GM10248 (cell line): ENCODE results near the gene CCN5.
"Not testable (repeated sequence)": the region's sequence is repeated elsewhere in the genome, so short reads cannot be mapped to it uniquely, and the experiment has no call there.

Source experiments
- CTCF ChIA-PET: fragments of 300-600 bp; sonication (Branson Sonifier 250); formaldehyde crosslinking; extraction: SDS; loops from one replicate; lab custom pipeline; 2021; ENCODE audit warnings: antibody characterized with exemption; lab: Yijun Ruan, JAX
- POLR2A ChIA-PET: fragments of 350-650 bp; sonication (Branson Sonifier 250); formaldehyde crosslinking; extraction: SDS; loops from one replicate; lab custom pipeline; 2020; ENCODE audit warnings: antibody characterized with exemption; lab: Yijun Ruan, JAX
- DNase-seq: peaks from one replicate; pipeline ENCODE4 v3.0.0; 2012; ENCODE audit errors: extremely low spot score
- TF ChIP-seq, protein P1 (sequence below): IDR thresholded peaks from 2 replicates; pipeline ENCODE4 v1.5.1; 2012; ENCODE audit warnings: mild to moderate bottlenecking, low read depth; ENCODE audit errors: extremely low read depth, missing control alignments, control extremely low read depth

Gene CCN5

GRCh38 chr20:44695295-44695673 lies 19.9 kb upstream of the CCN5 start:
- TF ChIP-seq, protein P1, sequence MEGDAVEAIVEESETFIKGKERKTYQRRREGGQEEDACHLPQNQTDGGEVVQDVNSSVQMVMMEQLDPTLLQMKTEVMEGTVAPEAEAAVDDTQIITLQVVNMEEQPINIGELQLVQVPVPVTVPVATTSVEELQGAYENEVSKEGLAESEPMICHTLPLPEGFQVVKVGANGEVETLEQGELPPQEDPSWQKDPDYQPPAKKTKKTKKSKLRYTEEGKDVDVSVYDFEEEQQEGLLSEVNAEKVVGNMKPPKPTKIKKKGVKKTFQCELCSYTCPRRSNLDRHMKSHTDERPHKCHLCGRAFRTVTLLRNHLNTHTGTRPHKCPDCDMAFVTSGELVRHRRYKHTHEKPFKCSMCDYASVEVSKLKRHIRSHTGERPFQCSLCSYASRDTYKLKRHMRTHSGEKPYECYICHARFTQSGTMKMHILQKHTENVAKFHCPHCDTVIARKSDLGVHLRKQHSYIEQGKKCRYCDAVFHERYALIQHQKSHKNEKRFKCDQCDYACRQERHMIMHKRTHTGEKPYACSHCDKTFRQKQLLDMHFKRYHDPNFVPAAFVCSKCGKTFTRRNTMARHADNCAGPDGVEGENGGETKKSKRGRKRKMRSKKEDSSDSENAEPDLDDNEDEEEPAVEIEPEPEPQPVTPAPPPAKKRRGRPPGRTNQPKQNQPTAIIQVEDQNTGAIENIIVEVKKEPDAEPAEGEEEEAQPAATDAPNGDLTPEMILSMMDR, result no peak
- ChIA-PET POLR2A (no interaction called here), CTCF (interaction anchor here (8.9 kb wide), 1 partner anchor 11 kb away, joined by 68 read pairs; no protein-coding TSS in a partner anchor)
- no peak for DNase-seq

GRCh38 chr20:44695674-44696300 lies 19.4 kb upstream of the CCN5 start:
- TF ChIP-seq, protein P1, result no peak
- no peak for DNase-seq
- CTCF ChIA-PET, result interaction anchor here (8.9 kb wide), 1 partner anchor 12 kb away, joined by 68 read pairs; no protein-coding TSS in a partner anchor
- POLR2A ChIA-PET, result no interaction called here

DNA sequence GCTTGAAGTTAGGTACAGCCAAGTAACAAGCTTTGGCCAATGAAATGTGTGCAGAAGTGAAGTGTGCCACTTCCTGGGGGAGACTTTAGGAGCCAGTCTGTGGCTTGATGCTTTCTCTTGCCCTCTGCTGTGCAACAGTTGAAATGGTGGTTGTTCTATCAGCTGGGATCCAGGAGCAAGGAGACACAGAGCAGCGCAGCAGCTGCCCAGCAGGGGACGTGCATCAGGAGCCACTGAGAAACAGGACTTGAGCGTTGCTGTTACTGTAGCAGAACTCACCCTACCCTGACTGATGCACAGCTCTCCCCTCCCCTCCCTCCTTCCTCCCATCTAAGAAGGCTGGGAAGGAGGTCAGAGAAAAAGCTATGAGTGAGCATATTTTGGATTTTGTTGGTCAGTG lies 18.9 kb upstream of the CCN5 start:
- ChIA-PET CTCF (interaction anchor here (1.5 to 8.9 kb wide), 2 partner anchors 10 to 12 kb away, joined by 5 to 68 read pairs; no protein-coding TSS in a partner anchor), POLR2A (no interaction called here)
- DNase-seq, result no peak
- TF ChIP-seq, protein P1, result no peak

- POLR2A ChIA-PET, DNase-seq: not testable (repeated sequence)
- CTCF ChIA-PET, result interaction anchor here (1.5 to 8.9 kb wide), 2 partner anchors 9 to 13 kb away, joined by 5 to 68 read pairs; no protein-coding TSS in a partner anchor
These were observed 18.1 kb upstream of the CCN5 start for GRCh38 chr20:44697041-44697440.

- ChIA-PET CTCF (interaction anchor here (1.1 to 8.9 kb wide), 2 partner anchors 15 to 35 kb away, joined by 4 to 68 read pairs; no protein-coding TSS in a partner anchor), POLR2A (no interaction called here)
- TF ChIP-seq, protein P1, result no peak
These were observed 16.8 kb upstream of the CCN5 start for GRCh38 chr20:44698351-44698750.

GRCh38 chr20:44700306-44700705 lies 14.9 kb upstream of the CCN5 start:
- DNase-seq, result no peak
- ChIA-PET POLR2A (no interaction called here), CTCF (interaction anchor here (1.6 to 5.5 kb wide), 2 partner anchors 17 to 21 kb away, joined by 3 to 62 read pairs; no protein-coding TSS in a partner anchor)
- TF ChIP-seq, protein P1, result no peak

More at GRCh38 chr20:44698351-44698750, 16.8 kb upstream of the CCN5 start:
- DNase-seq, result no peak
